ENCODE measurements around the gene SLC8A3. TPM values are rescaled to one million over a fixed set of nuclear protein-coding genes. Genes with fewer than 3 reads are reported as not detected.

SLC8A3 gene
- total and polyA plus RNA-seq, 9 of the 15 experiments (the other 6 are each of a cell fraction or from before 2014, with no cell fraction given) = not detected

DNA sequence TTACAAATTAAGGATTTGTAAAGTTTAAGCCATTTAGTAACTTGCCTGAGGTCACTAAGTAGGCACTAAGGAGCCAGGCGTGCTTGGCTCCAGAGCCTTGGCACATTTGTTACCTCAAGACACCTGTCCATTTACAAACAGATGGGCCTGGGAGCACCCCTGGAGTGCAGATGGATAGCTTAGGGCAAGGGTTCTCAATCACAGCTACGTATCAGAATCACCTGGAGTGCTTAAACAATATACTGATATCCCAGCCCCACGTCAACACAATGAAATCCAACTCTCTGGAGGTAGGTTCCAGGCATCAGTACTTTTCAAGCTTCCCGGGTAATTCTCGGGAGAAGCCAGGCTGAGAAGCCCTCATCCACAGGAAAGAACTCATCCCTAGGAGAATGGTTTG is 45.4 kb downstream of the SLC8A3 start:
- ATAC-seq = no peak
- in situ Hi-C loops (cut with MboI) (no loop called here), intact Hi-C loops (cut with micrococcal nuclease) (no loop called here)
- Histone ChIP-seq H3K27ac (ENCODE audit: extremely low read depth, low read depth, low read length) (no peak overlapping the region), H3K9me1 (ENCODE audit: control insufficient read depth, insufficient read depth, low read length) (no peaks in the 10 kb centered on the region), H3K9ac (ENCODE audit: insufficient read depth in 1 of 2, low read depth in 2 of 2, low read length in 2 of 2) (no peak overlapping the region), H3K4me3 (no peak overlapping the region), H3K4me1 (replicated peaks in 1 of 2; ENCODE audit: control insufficient read depth in 2 of 2, insufficient read depth in 2 of 2, low read length in 2 of 2) (no peaks in the 10 kb centered on the region), H2AFZ (ENCODE audit: low read depth, low read length) (no peak overlapping the region), H3K36me3 (ENCODE audit: control insufficient read depth, insufficient read depth, low read length) (no peaks in the 10 kb centered on the region), H3K79me2 (ENCODE audit: control insufficient read depth, insufficient read depth, low read length) (no peaks in the 10 kb centered on the region), H4K20me1 (replicated peaks; ENCODE audit: control insufficient read depth, insufficient read depth, low read length) (no peaks in the 10 kb centered on the region), H3K4me2 (ENCODE audit: insufficient read depth, low read length) (no peak overlapping the region), H3K27me3 (ENCODE audit: control insufficient read depth in 2 of 2, insufficient read depth in 2 of 2, low read length in 2 of 2) (no peaks in the 10 kb centered on the region), H3K9me3 (replicated peaks; ENCODE audit: control insufficient read depth, insufficient read depth, low read depth, low read length) (no peaks in the 10 kb centered on the region)
- FAIRE-seq = no peak
- POLR2A ChIA-PET = no interaction called here
- WGBS (ENCODE audit: insufficient coverage, low coverage, missing lambda C conversion rate) = 2% methylated on average over 5 of the region's 5 CpGs
- no peak for DNase-seq (ENCODE audit: extremely low read depth in 1 of 4, low spot score in 3 of 4)
- no TSS peak for BruUV-seq (replicated peaks)
- TF ChIP-seq ADNP (tag; IDR thresholded peaks at IDR 0.05) (no peak), ZBTB7A (IDR thresholded peaks at IDR 0.05; ENCODE audit: borderline replicate concordance, control insufficient read depth, low read depth, low read length) (no peak), TEAD4 (IDR thresholded peaks at IDR 0.05; ENCODE audit: low read length) (no peak), TEAD4 (CRISPR knock-in tag; IDR thresholded peaks at IDR 0.05; ENCODE audit: borderline replicate concordance) (no peak), KAT8 (IDR thresholded peaks at IDR 0.05; ENCODE audit: low read depth) (no peak), ZNF197 (CRISPR knock-in tag; IDR thresholded peaks at IDR 0.05; ENCODE audit: low read depth) (no peak), ILK (tag; IDR thresholded peaks at IDR 0.05; ENCODE audit: borderline replicate concordance, low read depth) (no peak), ARID2 (IDR thresholded peaks at IDR 0.05) (no peak), NUFIP1 (IDR thresholded peaks at IDR 0.05; ENCODE audit: partially characterized antibody) (no peak), SOX6 (IDR thresholded peaks at IDR 0.05) (no peak), HBP1 (CRISPR knock-in tag; IDR thresholded peaks at IDR 0.05) (no peak), ZNF134 (CRISPR knock-in tag; conservative IDR thresholded peaks at IDR 0.05) (no peak)
- TF ChIP-seq, protein P1, sequence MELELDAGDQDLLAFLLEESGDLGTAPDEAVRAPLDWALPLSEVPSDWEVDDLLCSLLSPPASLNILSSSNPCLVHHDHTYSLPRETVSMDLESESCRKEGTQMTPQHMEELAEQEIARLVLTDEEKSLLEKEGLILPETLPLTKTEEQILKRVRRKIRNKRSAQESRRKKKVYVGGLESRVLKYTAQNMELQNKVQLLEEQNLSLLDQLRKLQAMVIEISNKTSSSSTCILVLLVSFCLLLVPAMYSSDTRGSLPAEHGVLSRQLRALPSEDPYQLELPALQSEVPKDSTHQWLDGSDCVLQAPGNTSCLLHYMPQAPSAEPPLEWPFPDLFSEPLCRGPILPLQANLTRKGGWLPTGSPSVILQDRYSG (tag; conservative IDR thresholded peaks at IDR 0.05; ENCODE audit: low read depth) = no peak
- TF ChIP-seq, protein P2, sequence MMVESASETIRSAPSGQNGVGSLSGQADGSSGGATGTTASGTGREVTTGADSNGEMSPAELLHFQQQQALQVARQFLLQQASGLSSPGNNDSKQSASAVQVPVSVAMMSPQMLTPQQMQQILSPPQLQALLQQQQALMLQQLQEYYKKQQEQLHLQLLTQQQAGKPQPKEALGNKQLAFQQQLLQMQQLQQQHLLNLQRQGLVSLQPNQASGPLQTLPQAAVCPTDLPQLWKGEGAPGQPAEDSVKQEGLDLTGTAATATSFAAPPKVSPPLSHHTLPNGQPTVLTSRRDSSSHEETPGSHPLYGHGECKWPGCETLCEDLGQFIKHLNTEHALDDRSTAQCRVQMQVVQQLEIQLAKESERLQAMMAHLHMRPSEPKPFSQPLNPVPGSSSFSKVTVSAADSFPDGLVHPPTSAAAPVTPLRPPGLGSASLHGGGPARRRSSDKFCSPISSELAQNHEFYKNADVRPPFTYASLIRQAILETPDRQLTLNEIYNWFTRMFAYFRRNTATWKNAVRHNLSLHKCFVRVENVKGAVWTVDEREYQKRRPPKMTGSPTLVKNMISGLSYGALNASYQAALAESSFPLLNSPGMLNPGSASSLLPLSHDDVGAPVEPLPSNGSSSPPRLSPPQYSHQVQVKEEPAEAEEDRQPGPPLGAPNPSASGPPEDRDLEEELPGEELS (CRISPR knock-in tag; IDR thresholded peaks at IDR 0.05; ENCODE audit: borderline replicate concordance) = no peak
- CTCF ChIA-PET (ENCODE audit: low intra/inter-chr PET ratio) = no interaction called here
